ENCODE results near the gene JAKMIP1. TPM values are rescaled to one million over a fixed set of nuclear protein-coding genes. Genes with fewer than 3 reads are reported as not detected.

The JAKMIP1 gene
- total RNA-seq, 2 experiments from 2014 or later: 2.0 to 2.1 TPM

- Mint-ChIP-seq H3K27ac (no peak overlapping the region), H3K4me3 (no peak overlapping the region), H3K36me3 (ENCODE audit: low read depth) (no peaks in the 10 kb centered on the region), H3K9me3 (peaks cover 3% of the 10 kb centered on the region), H3K27me3 (peaks cover 47% of the 10 kb centered on the region), H3K4me1 (ENCODE audit: low read depth) (peaks cover 7% of the 10 kb centered on the region)
- no peak for TF ChIP-seq CTCF (IDR thresholded peaks at IDR 0.05)
- CTCF ChIA-PET: no interaction called here
- no peak for DNase-seq
- H3K4me3 ChIP-seq (ENCODE audit: low read length): no peak overlapping the region
- intact Hi-C loops (cut with DNase I, micrococcal nuclease): no loop called here
- H3K27me3 ChIP-seq (ENCODE audit: control insufficient read depth in 1 of 2, insufficient read depth in 2 of 2, low read length in 2 of 2): peaks cover 0 to 5% of the 10 kb centered on the region in 2 experiments
- POLR2A ChIA-PET: no interaction called here
- no peak overlapping the region for H3K27ac ChIP-seq (ENCODE audit: low read depth in 1 of 2, low read length in 2 of 2)
- peaks cover 0 to 16% of the 10 kb centered on the region in 2 experiments for H3K9me3 ChIP-seq (ENCODE audit: control insufficient read depth in 1 of 2, insufficient read depth in 1 of 2, low read length in 2 of 2)
- H3K4me1 ChIP-seq (ENCODE audit: insufficient read depth, low read length): peaks cover 13% of the 10 kb centered on the region
- no peaks in the 10 kb centered on the region for H3K36me3 ChIP-seq (ENCODE audit: insufficient read depth, low read length)
- no peak for ATAC-seq (ENCODE audit: poor library complexity)
Measured at GRCh38 chr4:6205567-6205931, 5.2 kb upstream of the JAKMIP1 start.

GRCh38 chr4:6204871-6205566 is 4.7 kb upstream of the JAKMIP1 start:
- no peak for TF ChIP-seq CTCF (IDR thresholded peaks at IDR 0.05)
- POLR2A ChIA-PET: no interaction called here
- peaks cover 7% of the 10 kb centered on the region for H3K4me1 Mint-ChIP-seq (ENCODE audit: low read depth)
- H3K9me3 Mint-ChIP-seq: peaks cover 3% of the 10 kb centered on the region
- ATAC-seq (ENCODE audit: poor library complexity) (no peak), DNase-seq (no peak)
- no peak overlapping the region for H3K27ac Mint-ChIP-seq
- H3K4me1 ChIP-seq (ENCODE audit: insufficient read depth, low read length): peaks cover 13% of the 10 kb centered on the region
- H3K4me3 Mint-ChIP-seq: no peak overlapping the region
- intact Hi-C loops (cut with DNase I, micrococcal nuclease): loop anchor here in 1 of 2 experiments (5.0 kb wide), 1 partner anchor 67 kb away; no protein-coding TSS in a partner anchor
- CTCF ChIA-PET: no interaction called here
- H3K36me3 Mint-ChIP-seq (ENCODE audit: low read depth): no peaks in the 10 kb centered on the region
- H3K9me3 ChIP-seq (ENCODE audit: control insufficient read depth in 1 of 2, insufficient read depth in 1 of 2, low read length in 2 of 2): peaks cover 0 to 16% of the 10 kb centered on the region in 2 experiments
- H3K27ac ChIP-seq (ENCODE audit: low read depth in 1 of 2, low read length in 2 of 2): no peak overlapping the region
- H3K36me3 ChIP-seq (ENCODE audit: insufficient read depth, low read length): no peaks in the 10 kb centered on the region
- H3K27me3 ChIP-seq (ENCODE audit: control insufficient read depth in 1 of 2, insufficient read depth in 2 of 2, low read length in 2 of 2): peaks cover 0 to 5% of the 10 kb centered on the region in 2 experiments
- H3K27me3 Mint-ChIP-seq: peaks cover 43% of the 10 kb centered on the region
- H3K4me3 ChIP-seq (ENCODE audit: low read length): no peak overlapping the region

GRCh38 chr4:6204098-6204497 is 3.7 kb upstream of the JAKMIP1 start:
- H3K4me1 ChIP-seq (ENCODE audit: insufficient read depth, low read length): peaks cover 15% of the 10 kb centered on the region
- intact Hi-C loops (cut with DNase I, micrococcal nuclease): loop anchor here in 1 of 2 experiments (5.0 kb wide), 1 partner anchor 68 kb away; no protein-coding TSS in a partner anchor
- Mint-ChIP-seq H3K36me3 (ENCODE audit: low read depth) (no peaks in the 10 kb centered on the region), H3K27me3 (peaks cover 41% of the 10 kb centered on the region), H3K4me3 (no peak overlapping the region), H3K9me3 (peaks cover 3% of the 10 kb centered on the region), H3K4me1 (ENCODE audit: low read depth) (peaks cover 8% of the 10 kb centered on the region), H3K27ac (no peak overlapping the region)
- no peak for TF ChIP-seq CTCF (IDR thresholded peaks at IDR 0.05)
- DNase-seq (no peak), ATAC-seq (ENCODE audit: poor library complexity) (no peak)
- POLR2A ChIA-PET: no interaction called here
- no peak overlapping the region for H3K4me3 ChIP-seq (ENCODE audit: low read length)
- peaks cover 0 to 16% of the 10 kb centered on the region in 2 experiments for H3K9me3 ChIP-seq (ENCODE audit: control insufficient read depth in 1 of 2, insufficient read depth in 1 of 2, low read length in 2 of 2)
- H3K27ac ChIP-seq (ENCODE audit: low read depth in 1 of 2, low read length in 2 of 2): no peak overlapping the region
- CTCF ChIA-PET: no interaction called here
- no peaks in the 10 kb centered on the region for H3K36me3 ChIP-seq (ENCODE audit: insufficient read depth, low read length)
- H3K27me3 ChIP-seq (ENCODE audit: control insufficient read depth in 1 of 2, insufficient read depth in 2 of 2, low read length in 2 of 2): peaks cover 0 to 6% of the 10 kb centered on the region in 2 experiments
